Activated naive CD4-positive, alpha-beta T cell treated with Interleukin-2 at 50 U/mL for 16 hours (primary cell): ENCODE data around the gene NCR1.
"Not testable (repeated sequence)": the region's sequence is repeated elsewhere in the genome, so short reads cannot be mapped to it uniquely, and the experiment has no call there.

Source experiments
- DNase-seq: peaks from one replicate; pipeline ENCODE4 v3.0.0-alpha.2; 2020

Gene NCR1

DNA sequence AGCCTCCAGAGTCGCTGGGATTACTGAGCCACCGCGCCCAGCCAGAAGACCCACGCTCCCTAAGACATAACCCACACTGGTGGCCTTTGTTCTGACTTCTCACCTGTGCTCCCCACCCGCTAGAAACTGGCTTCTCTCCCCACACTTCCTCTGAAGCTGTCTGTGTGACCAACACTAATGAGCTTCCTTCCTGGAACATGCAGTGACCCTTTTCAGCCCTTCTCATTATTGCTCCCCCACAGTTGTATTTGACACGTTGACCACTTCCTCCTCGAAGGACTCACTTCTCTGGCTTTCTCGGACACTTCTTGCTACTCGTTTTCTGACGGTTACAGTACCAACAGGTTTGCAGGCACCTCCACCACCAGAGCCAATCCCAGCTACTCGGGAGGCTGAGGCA lies 10.9 kb downstream of the NCR1 start:
- no peak for DNase-seq

DNA sequence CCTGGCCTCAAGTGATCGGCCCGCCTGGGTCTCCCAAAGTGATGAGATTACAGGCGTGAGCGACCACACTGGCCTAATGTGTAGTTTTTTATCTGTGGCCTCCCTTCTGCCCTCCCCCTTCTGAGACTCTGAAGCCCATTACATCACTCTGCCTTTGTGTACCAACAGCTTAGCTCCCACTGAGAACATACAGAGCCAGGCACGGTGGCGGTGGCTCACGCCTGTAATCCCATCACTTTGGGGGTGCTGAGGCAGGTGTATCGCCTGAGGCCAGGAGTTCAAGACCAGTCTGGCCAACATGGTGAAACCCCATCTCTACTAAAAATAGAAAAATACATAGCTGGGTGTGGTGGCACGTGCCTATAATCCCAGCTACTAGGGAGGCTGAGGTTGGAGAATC lies 12.6 kb downstream of the NCR1 start:
- DNase-seq: no peak

DNA sequence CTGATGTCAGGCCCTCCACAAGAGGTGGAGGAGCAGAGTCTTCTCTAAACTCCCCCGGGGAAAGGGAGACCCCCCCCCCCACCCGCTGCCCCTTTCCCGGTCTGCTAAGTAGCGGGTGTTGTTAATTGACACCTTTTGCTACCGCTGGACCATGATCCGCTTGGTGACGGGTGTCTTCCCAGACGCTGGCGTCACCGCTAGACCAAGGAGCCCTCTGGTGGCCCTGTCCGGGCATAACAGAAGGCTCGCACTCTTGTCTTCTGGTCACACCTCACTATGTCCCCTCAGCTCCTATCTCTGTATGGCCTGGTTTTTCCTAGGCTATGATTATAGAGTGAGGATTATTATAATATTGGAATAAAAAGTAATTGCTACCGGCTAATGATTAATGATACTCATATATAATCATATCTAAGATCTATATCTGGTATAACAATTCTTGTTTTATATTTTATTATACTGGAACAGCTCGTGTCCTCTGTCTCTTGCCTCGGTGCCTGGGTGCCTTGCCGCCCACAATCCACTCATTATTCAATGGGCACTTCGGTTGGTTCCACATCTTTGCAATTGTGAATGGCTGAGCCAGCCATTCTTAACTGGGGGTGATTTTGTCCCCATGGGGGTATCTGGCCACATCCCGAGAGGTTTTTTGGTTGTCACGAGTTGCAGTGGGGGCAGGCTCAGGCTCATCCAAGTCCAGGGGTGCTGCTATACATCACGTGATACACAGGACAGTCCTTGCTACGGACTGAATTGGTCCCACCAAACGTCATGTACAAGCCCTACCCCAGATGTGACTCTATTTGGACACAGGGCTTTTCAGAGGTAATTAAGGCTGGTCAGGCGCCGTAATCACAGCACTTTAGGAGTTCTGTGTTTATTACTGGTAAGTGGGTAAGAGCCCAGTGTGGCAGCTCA lies 14.0 kb downstream of the NCR1 start:
- DNase-seq: not testable (repeated sequence)

DNA sequence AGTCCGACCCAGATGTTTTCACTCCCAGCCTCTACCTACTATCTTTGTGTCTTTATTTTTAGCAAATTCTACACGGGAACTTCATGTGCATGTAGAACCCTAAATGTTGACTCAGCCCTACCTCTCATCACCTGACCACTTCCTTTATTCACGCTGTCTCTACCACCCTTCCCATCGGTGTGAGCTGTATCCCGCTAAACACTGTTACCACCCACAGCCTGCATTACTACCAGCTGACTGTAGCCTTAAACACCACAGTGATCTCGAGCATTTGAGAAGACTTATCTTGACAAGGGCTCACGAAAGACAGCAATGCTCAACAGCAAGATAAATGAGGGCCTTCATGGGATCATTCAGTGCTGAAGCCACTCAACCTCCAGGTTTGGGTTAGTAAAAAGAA lies 15.1 kb downstream of the NCR1 start:
- DNase-seq: no peak

DNA sequence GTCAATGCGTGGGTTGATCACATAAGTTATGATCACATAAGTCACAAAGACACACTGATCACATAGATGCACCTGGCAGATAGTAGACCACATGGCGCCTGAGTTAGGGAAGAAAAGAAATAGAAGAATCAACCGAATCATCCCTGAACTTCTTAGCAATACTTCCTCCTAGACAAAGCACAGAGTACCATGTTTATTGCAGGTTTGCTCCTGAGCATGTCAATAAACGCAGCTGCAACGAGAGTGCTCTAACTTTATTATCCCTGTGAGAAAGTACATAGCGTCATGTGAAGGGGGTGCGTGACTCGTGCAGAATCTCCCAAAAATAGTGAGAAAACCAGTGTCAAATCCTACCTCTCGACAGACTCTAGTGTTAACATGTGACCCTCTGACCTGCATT lies 17.3 kb downstream of the NCR1 start:
- no peak for DNase-seq

DNA sequence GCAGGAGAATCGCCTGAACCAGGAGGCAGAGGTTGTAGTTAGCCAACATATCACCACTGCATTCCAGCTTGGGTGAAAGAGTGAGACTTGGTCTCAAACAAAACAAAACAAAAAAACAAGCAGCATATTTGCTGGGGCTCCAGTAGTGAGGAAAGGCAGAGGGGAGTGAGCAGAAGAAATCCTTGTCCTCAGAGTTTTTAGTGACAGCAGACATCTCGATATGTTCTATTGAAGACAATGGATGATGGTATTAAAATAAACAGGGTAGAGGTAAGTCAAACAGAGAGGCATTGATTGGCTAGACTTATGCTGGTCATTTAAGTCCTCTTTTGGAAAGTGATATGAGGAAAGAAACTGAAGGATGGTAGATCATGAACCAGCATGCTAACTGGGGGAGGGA lies 22.4 kb downstream of the NCR1 start:
- DNase-seq: no peak

DNA sequence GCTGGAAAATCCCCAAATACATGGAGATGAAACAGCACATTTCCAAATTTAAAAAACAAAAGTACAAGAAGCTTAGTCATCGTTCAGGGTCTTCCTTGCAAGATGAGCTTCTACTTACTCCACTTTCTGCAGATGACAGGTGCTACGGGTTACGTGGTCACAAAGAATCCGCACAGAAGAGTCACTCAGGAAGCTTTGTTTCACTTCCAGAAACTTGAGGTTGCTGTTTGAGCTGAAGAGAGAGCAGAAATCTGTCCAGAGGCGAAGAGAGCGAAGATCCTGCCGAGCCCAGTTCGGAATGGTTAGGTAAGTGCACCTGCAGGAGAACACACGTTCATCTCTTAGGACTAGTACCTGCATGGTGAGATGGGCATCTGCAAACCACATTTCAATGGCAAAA lies 32.0 kb downstream of the NCR1 start:
- no peak for DNase-seq

DNA sequence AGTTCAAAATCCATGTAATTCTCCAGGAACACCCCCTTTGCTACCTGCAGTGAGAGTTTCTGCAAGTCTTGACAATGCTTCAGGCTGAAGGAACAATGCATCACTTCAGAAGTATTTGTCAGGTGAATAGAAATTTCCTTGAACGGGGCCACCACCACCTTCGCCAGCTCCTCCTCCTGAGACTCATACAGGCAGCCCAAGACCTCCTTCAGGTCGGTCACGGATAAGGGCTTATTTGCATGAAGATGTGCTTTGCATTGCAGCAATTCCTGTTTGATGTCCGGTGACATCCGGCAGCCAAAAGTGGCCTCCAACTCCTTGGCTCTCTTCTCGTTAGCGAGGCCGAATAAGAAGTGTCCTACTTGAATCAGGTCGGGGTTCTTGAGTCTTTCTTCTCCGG lies 33.0 kb downstream of the NCR1 start:
- DNase-seq: no peak

DNA sequence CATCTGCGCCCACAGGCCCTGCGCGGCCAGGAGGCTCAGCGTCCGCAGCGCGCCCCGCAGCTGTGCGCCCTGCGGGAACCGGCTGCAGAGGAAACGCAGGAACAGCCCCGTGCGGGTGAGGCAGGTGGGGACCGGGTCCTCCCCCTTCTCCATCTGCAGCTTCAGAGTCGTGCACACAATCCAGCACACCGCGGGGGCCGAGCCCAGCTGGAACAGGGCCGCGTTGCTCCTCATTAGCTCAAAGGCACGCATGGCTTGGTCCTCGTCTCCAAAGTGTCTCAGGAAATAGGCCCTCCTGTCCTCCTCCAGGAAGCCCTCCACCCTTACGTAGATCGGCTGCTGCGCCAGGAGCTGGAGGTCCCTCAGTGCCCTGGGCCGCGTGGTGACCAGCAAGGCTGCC lies 33.6 kb downstream of the NCR1 start:
- not testable (repeated sequence) for DNase-seq

DNA sequence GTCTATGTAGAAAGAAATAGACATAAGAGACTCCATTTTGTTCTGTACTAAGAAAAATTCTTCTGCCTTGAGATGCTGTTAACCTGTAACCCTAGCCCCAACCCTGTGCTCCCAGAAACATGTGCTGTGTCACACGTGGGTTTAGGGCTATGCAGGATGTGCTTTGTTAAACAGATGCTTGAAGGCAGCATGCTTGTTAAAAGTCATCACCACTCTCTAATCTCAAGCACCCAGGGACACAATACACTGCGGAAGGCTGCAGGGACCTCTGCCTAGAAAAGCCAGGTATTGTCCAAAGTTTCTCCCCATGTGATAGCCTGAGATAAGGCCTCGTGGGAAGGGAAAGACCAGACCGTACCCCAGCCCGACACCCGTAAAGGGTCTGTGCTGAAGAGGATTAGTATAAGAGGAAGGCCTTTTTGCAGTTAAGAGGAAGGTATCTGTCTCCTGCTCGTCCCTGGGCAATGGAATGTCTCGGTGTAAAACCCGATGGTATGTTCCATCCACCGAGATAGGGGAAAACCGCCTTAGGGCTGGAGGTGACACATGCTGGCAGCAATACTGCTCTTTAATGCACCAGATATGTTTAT lies 37.9 kb downstream of the NCR1 start:
- DNase-seq: not testable (repeated sequence)

DNA sequence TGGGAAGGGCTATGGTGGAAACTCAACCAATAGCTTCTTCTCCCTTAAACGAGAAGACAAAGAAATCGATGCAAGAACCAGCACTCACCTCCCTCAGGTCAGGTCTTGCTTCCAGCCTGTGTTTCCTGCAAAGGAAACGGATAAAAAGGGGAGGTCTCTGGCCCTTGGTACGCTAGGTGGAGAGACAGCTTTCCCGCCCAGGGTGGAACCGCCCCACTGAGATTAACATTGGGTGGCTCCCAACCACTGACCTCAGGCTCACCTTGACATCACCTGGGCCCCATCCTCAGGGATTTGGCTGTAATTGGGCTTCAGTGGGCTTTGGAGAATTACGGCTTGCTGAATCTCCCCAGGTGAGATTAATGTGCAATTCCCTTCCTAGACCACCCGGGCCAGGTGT lies 41.4 kb downstream of the NCR1 start, which contains the start of gene NLRP7:
NLRP7 (minus strand) TSS at position 150 of the 400 bp plus-strand sequence.
- no peak for DNase-seq

DNA sequence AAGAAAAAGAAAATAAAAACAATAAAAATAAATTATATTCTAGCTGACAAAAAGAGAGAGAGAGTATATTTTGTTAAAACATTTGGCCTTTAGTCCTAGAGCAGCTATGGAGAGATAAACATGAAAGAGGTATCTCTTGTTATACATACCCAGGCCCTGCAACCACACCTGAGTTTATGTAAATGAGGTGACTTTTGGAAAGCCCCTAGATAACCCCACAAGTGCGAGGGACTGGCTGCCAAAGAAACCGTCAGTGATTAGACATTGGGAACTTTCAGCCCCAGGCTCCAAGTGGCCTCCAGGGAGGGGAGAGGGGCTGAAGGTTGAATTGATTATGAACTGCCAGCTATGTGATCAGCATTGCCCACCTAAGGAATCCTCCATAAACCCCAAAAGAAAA lies 43.5 kb downstream of the NCR1 start:
- DNase-seq: no peak

DNA sequence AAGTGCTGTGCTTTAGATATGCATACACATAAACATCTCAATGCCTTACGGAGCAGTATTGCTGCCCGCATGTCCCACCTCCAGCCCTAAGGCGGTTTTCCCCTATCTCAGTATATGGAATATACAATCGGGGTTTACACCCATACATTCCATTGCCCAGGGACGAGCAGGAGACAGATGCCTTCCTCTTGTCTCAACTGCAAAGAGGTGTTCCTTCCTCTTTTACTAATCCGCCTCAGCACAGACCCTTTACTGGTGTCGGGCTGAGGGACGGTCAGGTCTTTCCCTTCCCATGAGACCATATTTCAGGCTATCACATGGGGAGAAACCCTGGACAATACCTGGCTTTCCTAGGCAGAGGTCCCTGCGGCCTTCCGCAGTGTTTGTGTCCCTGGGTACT lies 44.6 kb downstream of the NCR1 start:
- not testable (repeated sequence) for DNase-seq

DNA sequence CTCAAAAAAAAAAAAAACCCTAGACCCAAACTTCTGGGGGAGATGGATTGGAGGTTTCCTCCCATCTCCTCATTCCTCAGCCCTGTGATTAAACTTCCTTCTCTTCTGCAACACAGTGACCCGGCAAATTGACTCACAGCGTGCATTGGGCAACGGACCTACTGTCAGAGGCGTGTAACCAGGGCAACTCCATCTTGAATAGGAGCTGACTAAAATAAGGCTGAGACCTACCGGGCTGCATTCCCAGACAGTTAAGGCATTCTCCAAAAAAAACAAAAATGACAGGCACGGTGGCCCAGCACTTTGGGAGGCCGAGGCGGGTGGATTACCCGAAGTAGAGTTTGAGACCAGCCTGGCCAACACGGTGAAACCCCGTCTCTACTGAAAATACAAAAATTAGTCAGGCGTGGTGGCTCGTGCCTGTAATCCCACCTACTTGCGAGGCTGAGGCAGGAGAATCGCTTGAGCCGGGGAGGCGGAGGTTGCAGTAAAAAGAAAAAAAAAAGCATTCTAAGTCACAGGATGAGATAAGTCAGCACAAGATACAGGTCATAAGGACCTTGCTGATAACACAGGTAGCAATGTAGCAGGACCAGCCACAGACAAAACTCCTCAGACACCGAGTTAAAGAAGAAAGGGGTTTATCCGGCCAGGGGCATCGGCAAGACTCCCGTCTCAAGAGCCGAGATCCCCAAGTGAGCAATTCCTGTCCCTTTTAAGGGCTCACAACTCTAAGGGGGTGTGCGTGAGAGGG lies 46.8 kb downstream of the NCR1 start:
- no peak for DNase-seq

DNA sequence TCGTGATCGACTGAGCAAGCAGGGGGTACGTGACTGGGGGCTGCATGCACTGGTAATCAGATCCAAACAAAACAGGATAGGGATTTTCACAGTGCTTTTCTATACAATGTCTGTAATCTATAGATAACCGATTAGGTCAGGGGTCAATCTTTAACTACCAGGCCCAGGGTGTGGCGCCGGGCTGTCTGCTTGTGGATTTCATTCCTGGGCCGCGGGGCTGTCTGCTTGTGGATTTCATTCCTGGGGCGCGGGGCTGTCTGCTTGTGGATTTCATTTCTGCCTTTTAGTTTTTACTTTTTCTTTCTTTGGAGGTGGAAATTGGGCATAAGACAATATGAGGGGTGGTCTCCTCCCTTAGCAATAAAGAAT lies 47.4 kb downstream of the NCR1 start:
- not testable (repeated sequence) for DNase-seq

DNA sequence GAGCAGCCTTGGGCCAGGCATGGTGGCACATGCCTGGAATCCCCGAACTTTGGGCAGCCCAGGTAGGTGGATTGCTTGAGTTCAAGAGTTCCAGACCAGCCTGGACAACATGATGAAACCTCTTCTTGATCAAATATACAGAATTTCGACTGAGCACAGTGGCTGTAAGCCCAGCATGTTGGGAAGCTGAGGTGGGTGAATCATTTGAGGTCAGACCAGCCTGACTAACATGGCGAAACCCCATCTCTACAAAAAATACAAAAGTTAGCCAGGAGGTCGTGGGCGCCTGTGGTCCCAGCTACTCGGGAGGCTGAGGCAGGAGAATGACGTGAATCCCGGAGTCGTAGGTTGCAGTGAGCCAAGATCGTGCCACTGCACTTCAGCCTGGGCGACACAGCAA lies 49.4 kb downstream of the NCR1 start:
- DNase-seq: no peak

DNA sequence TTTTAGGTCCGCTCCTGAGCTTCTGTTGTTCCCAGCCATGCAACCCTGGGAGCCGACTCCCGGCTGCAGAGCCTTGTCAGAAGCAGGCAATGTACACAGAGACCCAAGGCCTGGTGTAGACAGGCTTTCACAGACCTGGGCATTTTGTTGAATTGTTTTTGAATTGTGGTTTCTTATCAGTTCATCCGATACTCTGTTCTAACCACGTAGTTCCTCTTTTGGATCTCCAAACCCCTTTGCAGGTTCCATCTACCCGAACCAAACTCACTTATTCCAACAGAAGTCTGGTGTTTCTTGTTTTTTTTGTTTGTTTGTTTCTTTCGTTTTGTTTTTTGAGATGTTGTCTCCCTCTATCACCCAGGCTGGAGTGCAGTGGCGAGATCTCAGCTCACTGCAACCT lies 53.9 kb downstream of the NCR1 start:
- DNase-seq: no peak
